Glutamatergic neuron (in vitro differentiated cells): ENCODE data around the gene ALX3. TPM values are rescaled to one million over a fixed set of nuclear protein-coding genes. Genes with fewer than 3 reads are reported as not detected.

Source experiments
- DNase-seq: peaks from one replicate; pipeline ENCODE4 v3.0.0; 2022
- H3K27ac Mint-ChIP-seq: one replicate; pipeline ENCODE4 v1.8.0; 2020; ENCODE audit warnings: mild to moderate bottlenecking, mixed read lengths, inconsistent platforms; ENCODE audit not compliant: unreplicated experiment
- H3K27me3 Mint-ChIP-seq: one replicate; pipeline ENCODE4 v1.8.0; 2020; ENCODE audit warnings: mild to moderate bottlenecking, moderate library complexity, mixed read lengths, inconsistent platforms; ENCODE audit not compliant: unreplicated experiment
- H3K36me3 Mint-ChIP-seq: one replicate; pipeline ENCODE4 v1.8.0; 2020; ENCODE audit warnings: mild to moderate bottlenecking, mixed read lengths, inconsistent platforms; ENCODE audit not compliant: unreplicated experiment
- H3K4me1 Mint-ChIP-seq: one replicate; pipeline ENCODE4 v1.8.0; 2020; ENCODE audit warnings: mild to moderate bottlenecking, low read depth, mixed read lengths, inconsistent platforms; ENCODE audit not compliant: unreplicated experiment
- H3K4me3 Mint-ChIP-seq: one replicate; pipeline ENCODE4 v1.8.0; 2020; ENCODE audit warnings: mild to moderate bottlenecking, mixed read lengths, inconsistent platforms; ENCODE audit not compliant: unreplicated experiment
- H3K9me3 Mint-ChIP-seq: one replicate; pipeline ENCODE4 v1.8.0; 2020; ENCODE audit warnings: mild to moderate bottlenecking, moderate library complexity, mixed read lengths, inconsistent platforms; ENCODE audit not compliant: unreplicated experiment
- CTCF ChIP-seq: fragments of 200-600 bp; sonication (generic); IDR thresholded peaks from one replicate; pipeline ENCODE4 v1.5.0; 2021; ENCODE audit not compliant: partially characterized antibody, unreplicated experiment
- total RNA-seq: library from RNA; stranded (reverse); fragmentation: NEBNext Ultra II Directional; extraction: Animal tissue kit (Norgen Biotek cat#: 25700); gene quantifications from one replicate; pipeline ENCODE4 v1.2.1, GENCODE V29; 2021; ENCODE audit not compliant: unreplicated experiment

The ALX3 gene
- total RNA-seq, 1 donor from 2014 or later = not detected

GRCh38 chr1:110060662-110061060 lies 9.8 kb downstream of the ALX3 start:
- no peak overlapping the region for H3K4me3 Mint-ChIP-seq
- peaks cover 8% of the 10 kb centered on the region for H3K36me3 Mint-ChIP-seq
- no peak for TF ChIP-seq CTCF
- H3K4me1 Mint-ChIP-seq = peaks cover 10% of the 10 kb centered on the region
- peaks cover 14% of the 10 kb centered on the region for H3K9me3 Mint-ChIP-seq
- DNase-seq = no peak
- peaks cover 10% of the 10 kb centered on the region for H3K27me3 Mint-ChIP-seq
- no peak overlapping the region for H3K27ac Mint-ChIP-seq

- H3K9me3 Mint-ChIP-seq = peaks cover 12% of the 10 kb centered on the region
- no peak overlapping the region for H3K27ac Mint-ChIP-seq
- peak; percentile 69 for DNase-seq
- H3K36me3 Mint-ChIP-seq = peaks cover 8% of the 10 kb centered on the region
- H3K4me3 Mint-ChIP-seq = no peak overlapping the region
- TF ChIP-seq CTCF = peak; percentile 85
- H3K27me3 Mint-ChIP-seq = peaks cover 7% of the 10 kb centered on the region
- H3K4me1 Mint-ChIP-seq = peaks cover 14% of the 10 kb centered on the region
These were observed 10.3 kb downstream of the ALX3 start for GRCh38 chr1:110060034-110060661.

- peaks cover 16% of the 10 kb centered on the region for H3K4me1 Mint-ChIP-seq
- no peak overlapping the region for H3K27ac Mint-ChIP-seq
- no peak overlapping the region for H3K4me3 Mint-ChIP-seq
- no peak for TF ChIP-seq CTCF
- H3K27me3 Mint-ChIP-seq = peaks cover 7% of the 10 kb centered on the region
- no peak for DNase-seq
- peaks cover 8% of the 10 kb centered on the region for H3K36me3 Mint-ChIP-seq
- H3K9me3 Mint-ChIP-seq = peaks cover 12% of the 10 kb centered on the region
These were observed 11.2 kb downstream of the ALX3 start for GRCh38 chr1:110059133-110059863.

- Mint-ChIP-seq H3K4me1 (peaks cover 18% of the 10 kb centered on the region), H3K27ac (no peak overlapping the region), H3K27me3 (peaks cover 7% of the 10 kb centered on the region), H3K9me3 (peaks cover 10% of the 10 kb centered on the region), H3K4me3 (no peak overlapping the region), H3K36me3 (peaks cover 8% of the 10 kb centered on the region)
- no peak for TF ChIP-seq CTCF
- DNase-seq = no peak
These were observed 11.9 kb downstream of the ALX3 start for GRCh38 chr1:110058591-110058990.

GRCh38 chr1:110057963-110058518 lies 12.4 kb downstream of the ALX3 start:
- no peak for TF ChIP-seq CTCF
- DNase-seq = no peak
- Mint-ChIP-seq H3K9me3 (peaks cover 10% of the 10 kb centered on the region), H3K4me1 (peaks cover 18% of the 10 kb centered on the region), H3K4me3 (no peak overlapping the region), H3K27me3 (peaks cover 7% of the 10 kb centered on the region), H3K36me3 (peaks cover 8% of the 10 kb centered on the region), H3K27ac (no peak overlapping the region)
